Endometrial microvascular endothelial cells (primary cell): ENCODE results near the gene SMIM7. TPM values are rescaled to one million over a fixed set of nuclear protein-coding genes. Genes with fewer than 3 reads are reported as not detected.

Experiments
- in situ Hi-C: cut with HindIII; loops from 2 replicates; pipeline ENCODE4 v1.10.0; 2017; ENCODE audit warnings: low sequenced_read_pairs, low pct_unique_long_range_greater_than_20kb; ENCODE audit errors: inconsistent ontology term
- total RNA-seq: library from RNA; depleted of rRNA; stranded (reverse); fragments of >200 nt; gene quantifications from one replicate; pipeline ENCODE4 v1.2.3, GENCODE V29; 2015; ENCODE audit errors: inconsistent ontology term

The SMIM7 gene
- total RNA-seq, 1 donor from 2014 or later = 114 TPM

GRCh38 chr19:16626796-16627192, 33.1 kb downstream of the SMIM7 start:
- in situ Hi-C loops = no loop called here

DNA sequence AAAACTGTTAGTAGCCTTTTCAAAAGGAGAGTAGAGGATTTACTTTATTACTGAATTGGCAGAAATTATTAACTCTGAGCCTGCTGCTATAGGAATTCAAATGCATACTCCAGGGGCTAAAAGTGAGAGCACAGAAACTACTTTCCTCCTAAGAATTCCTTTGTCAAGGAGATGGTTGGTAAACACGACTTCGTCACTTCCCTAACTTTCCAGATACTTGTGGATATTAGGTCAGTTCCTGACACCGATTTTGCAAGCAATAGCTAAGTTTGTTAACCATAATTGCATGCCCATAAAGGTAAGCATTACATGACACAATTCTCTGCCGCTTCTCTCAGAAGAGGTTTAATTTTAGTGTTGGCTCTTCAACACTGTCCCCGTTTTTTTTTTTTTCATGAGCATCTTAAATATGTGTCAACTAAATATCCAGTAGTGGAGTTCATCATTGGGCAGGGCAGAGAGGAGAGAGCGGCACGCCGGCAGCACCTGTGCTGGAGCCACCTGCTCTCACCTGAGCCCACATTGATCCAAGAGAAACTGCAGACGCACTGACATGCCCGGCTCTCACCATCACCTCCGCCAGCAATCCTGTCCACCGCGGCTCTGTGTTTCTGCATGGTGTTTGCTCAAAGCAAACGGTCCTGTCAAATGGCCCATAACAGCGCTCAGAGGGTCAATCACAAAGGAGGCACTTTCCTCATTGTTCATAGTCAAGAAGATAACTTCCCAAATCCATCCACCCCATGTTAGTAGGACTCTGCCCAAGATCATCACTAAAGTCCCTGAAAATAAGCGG, 34.6 kb downstream of the SMIM7 start:
- in situ Hi-C loops = no loop called here

DNA sequence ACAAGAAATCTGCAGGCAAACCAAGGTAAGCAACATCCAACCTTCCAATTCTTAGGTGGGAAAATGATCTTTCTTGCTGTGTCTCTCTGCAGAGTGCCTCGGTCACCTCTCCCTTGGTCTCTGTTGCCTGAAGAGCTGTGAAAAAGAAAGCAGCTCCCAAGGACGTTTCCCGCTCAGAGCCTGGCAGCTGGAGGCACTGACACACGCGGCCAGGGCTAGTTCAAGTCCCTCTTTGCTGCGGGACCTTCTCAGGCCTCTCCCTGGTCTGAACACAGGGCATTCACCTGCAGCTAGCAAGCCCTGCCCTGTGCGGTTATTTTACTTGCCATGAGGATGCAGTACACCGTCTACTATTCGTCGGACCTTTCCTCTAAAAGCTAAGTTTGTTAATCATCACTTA, 35.7 kb downstream of the SMIM7 start:
- in situ Hi-C loops = no loop called here

DNA sequence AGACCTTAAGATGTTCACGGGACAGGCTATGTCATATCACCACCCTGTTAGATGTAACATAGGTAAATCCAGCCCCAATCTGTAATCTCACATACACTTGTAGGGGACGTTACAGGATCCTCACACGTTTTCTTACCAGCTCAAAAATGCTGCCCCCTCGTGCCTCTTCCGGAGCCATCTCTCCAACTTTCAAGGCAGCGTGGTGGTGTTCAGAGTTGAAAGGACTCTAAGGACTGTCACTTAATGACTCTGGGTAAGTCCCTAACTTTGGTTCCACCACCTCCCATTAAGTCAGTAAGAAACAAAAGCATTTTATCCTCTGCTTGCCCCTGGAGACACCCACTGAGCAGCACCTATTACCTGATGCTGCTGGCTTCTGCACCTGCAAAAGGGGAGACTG, 36.4 kb downstream of the SMIM7 start:
- in situ Hi-C loops = no loop called here

DNA sequence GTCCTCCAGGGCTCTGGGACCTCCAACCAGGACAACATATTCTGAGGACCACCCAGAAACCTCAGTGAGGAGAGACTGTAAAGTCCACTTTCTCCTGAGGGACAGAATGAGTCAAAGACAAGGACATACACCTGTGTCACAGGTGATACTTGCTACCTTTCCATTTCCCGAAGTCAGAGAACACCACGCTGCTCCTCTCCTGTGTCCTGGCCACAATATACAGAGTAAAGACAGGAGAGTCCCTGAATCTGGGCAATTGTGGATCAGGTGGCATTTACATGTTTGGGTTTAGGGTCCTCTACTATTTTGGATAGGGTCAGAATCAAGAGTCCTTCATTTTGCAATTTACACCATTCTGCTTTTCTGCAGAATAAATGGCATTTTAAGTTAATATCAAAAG, 36.9 kb downstream of the SMIM7 start:
- in situ Hi-C loops = no loop called here

DNA sequence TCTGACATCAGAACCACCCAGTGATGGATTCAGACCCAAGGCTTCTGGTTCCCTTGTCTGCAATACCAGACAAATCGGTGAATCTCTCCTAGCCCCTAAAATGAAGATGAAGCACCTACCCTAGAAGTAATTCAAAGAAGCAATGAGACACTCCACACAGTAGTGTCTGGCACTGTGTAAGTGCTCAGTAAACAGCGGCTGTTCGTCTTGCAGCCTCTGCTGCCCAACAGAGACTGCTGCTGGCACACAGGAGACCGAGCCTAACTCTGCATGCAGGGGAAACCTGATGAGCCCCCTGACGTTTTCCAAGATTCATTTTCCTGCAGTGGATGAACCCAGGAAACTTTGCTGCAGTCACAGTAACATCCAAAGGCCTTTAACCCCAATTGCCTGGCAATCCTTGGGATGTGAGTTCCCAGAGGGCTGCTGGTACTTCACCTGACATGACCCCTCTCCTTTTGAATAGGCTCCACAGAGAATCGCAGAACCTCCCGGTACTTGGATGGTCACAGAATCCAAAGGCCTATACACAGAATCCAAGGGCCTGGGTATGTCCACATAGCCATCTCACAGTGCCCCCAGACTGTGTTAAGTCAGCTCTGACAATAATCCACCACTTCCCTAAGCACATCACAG, 38.7 kb downstream of the SMIM7 start:
- in situ Hi-C loops = no loop called here

- in situ Hi-C loops = no loop called here
Observed at GRCh38 chr19:16620584-16620983, 39.4 kb downstream of the SMIM7 start.

DNA sequence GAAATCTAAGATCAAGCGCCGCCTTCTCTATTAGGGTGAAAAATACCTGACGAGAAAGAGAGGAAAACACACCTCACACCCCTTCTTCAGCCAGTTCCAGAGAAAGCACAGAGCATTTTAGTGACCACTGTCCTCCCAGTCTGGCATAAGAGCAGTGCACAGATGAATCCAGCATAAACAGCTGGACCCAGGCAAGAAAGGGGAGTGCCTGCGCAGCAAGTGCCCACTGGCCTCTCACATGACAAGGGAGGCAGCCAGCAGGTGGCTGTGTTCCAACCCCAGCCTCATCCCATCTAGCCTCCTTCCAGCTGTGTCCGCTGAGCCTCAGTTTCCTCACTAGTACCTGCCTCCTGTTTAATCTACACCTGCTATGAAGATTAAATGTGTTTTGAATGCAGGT, 39.9 kb downstream of the SMIM7 start:
- in situ Hi-C loops = no loop called here

DNA sequence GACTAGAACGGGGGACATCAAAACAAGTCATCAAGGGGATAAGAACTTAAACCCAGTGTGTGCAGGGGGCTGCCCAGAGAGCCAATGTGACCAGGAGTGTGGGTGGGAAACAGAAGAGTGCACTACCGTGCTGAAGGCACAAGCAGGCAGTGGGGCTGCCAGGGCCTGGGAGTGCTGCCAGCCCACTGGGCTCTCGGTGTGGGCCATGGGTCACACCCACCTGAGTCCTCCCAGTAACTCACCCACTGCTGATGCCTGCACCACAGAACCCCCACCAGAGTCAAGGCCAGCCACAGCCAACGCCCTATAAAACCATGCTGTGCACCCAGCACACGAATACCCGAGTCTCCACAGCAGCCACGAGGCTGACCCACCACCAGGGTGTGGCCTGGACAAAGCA, 40.5 kb downstream of the SMIM7 start:
- in situ Hi-C loops = no loop called here

DNA sequence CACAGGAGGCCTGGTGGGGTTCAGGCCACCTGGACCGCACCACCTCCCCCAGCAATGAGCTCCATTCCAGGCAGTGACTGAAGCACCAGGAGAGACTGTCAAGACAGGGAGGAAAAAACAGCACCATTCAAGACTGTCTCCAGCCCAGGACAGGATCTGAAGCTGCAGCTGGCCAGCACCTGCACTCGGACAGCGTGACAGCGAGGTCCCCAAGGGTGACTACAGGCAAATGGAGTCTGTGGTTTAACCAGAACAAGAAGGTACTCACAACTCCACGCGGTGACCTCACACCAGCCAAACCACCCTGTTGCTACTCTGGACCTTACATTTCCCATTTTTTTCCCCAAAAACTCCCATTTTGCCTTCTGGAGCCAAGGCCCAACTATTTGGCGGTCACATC, 41.7 kb downstream of the SMIM7 start:
- in situ Hi-C loops = no loop called here

DNA sequence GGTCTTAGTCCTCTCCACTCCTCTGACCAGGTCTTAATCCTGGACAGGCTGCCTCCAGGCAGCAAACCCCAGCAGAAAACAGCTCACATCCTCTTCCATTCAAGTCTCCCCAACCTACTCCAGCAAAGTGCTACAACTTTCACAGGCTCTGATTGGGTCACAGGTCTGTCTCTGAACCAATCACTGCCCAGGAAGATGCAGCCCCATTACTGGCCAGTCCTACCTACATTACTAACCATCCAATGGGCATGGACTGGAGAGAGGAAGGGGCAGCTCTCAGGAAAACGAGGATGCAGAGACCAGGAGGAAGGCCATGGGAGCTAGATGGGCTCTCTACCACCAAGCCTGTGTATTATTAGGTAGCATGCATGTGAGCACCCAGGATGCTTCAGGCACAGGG, 44.1 kb downstream of the SMIM7 start:
- in situ Hi-C loops = no loop called here

GRCh38 chr19:16614941-16615340, 45.0 kb downstream of the SMIM7 start:
- in situ Hi-C loops = no loop called here

- in situ Hi-C loops = no loop called here
Observed at GRCh38 chr19:16613841-16614240, 46.1 kb downstream of the SMIM7 start.

GRCh38 chr19:16612636-16613035, 47.3 kb downstream of the SMIM7 start:
- in situ Hi-C loops = no loop called here

DNA sequence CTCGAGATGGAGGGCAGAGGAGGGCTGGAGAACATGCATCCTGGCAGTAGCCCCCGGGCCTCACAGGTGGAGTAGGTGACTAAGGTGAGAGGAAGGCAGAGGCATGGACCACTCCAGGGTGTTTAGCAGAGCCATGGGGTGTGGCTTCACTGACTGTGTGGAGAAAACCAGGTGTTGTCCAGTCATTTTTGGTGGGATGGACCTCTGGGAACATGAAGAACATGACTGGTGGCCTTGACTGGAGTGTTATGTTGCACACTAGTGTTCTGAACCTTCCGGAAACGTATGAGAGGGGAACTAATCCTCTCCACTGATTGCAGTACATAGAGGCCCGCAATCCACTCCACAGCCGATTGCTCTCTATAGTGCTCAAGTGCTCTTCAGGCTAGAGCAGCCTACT, 48.8 kb downstream of the SMIM7 start:
- in situ Hi-C loops = no loop called here

- in situ Hi-C loops = no loop called here
Observed at GRCh38 chr19:16609511-16610200, 50.3 kb downstream of the SMIM7 start.

- in situ Hi-C loops = no loop called here
Observed at GRCh38 chr19:16608290-16608739, 51.6 kb downstream of the SMIM7 start.

- in situ Hi-C loops = no loop called here
Observed at GRCh38 chr19:16607819-16608218, 52.1 kb downstream of the SMIM7 start.

- in situ Hi-C loops = no loop called here
Observed at GRCh38 chr19:16605553-16605994, 54.4 kb downstream of the SMIM7 start.

DNA sequence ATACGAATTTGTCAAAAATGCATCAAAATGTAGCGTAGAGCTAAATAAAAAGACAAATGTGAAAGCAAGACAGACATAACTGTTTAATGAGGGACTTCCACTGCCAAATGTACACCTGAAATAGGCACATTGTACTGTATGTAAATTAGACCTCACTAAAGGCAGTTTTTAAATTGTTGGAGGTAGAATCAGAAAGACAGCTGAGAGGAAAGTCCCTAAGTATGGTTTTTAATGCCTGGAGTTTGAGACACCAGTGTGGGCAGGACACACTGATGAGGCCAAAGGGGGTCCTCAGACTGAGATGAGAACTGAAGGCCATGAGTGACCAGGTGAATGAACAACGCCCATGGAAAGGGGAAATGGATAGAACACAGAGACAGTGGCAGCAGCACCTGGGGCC, 54.8 kb downstream of the SMIM7 start:
- in situ Hi-C loops = no loop called here
